Common myeloid progenitor, CD34-positive (primary cell): Measurements from ENCODE around the gene SMAD9.

Experiments used
- CTCF ChIA-PET: fragments of 350-600 bp; sonication (Branson Sonifier 250); formaldehyde crosslinking; loops from one replicate; lab custom pipeline; 2021; ENCODE audit warnings: antibody characterized with exemption; lab: Charles Lee
- POLR2A ChIA-PET: fragments of 350-600 bp; sonication (Branson Sonifier 250); formaldehyde crosslinking; loops from one replicate; lab custom pipeline; 2021; ENCODE audit warnings: antibody characterized with exemption; lab: Charles Lee
- DNase-seq, 3 donors: peaks; one replicate each; pipeline versions ENCODE4 v3.0.0 to v3.0.0-alpha.2; 2013
- H3K27ac ChIP-seq, 2 experiments: 1 replicate in 1 of 2; 2 replicates in 1 of 2; pipeline ENCODE4 v1.7.0; 2013; ENCODE audit warnings: inconsistent platforms in 2 of 2, low read length in 2 of 2, mild to moderate bottlenecking in 2 of 2, low read depth in 1 of 2, moderate library complexity in 1 of 2; ENCODE audit not compliant: severe bottlenecking in 2 of 2, insufficient read depth in 1 of 2, poor library complexity in 1 of 2
- H3K27me3 ChIP-seq, 5 experiments: replicated peaks in 2 of 5; 1 replicate in 3 of 5; 2 replicates in 2 of 5; pipeline versions ENCODE4 v1.6.1 to v1.7.0; 2013; ENCODE audit warnings: low read length in 4 of 5, mild to moderate bottlenecking in 2 of 5, moderate library complexity in 2 of 5, inconsistent platforms in 1 of 5; ENCODE audit not compliant: insufficient read depth in 5 of 5, control insufficient read depth in 4 of 5
- H3K36me3 ChIP-seq, 4 experiments: 1 replicate in 2 of 4; 2 replicates in 2 of 4; pipeline versions ENCODE4 v1.6.1 to v1.7.0; 2013; ENCODE audit warnings: low read length in 3 of 4, control low read depth in 1 of 4, mild to moderate bottlenecking in 1 of 4; ENCODE audit not compliant: control insufficient read depth in 4 of 4, insufficient read depth in 4 of 4
- H3K4me1 ChIP-seq, 4 experiments: 1 replicate in 3 of 4; 2 replicates in 1 of 4; pipeline versions ENCODE4 v1.6.1 to v1.7.1; 2013; ENCODE audit warnings: low read length in 3 of 4, mild to moderate bottlenecking in 3 of 4, control low read depth in 1 of 4, inconsistent platforms in 1 of 4, moderate library complexity in 1 of 4; ENCODE audit not compliant: control insufficient read depth in 4 of 4, insufficient read depth in 4 of 4; ENCODE audit errors: control extremely low read depth in 1 of 4
- H3K4me3 ChIP-seq, 7 experiments: 1 replicate in 4 of 7; 2 replicates in 3 of 7; pipeline versions ENCODE4 v1.5.1 to v1.7.0; 2013; ENCODE audit warnings: mild to moderate bottlenecking in 7 of 7, low read length in 6 of 7, moderate library complexity in 6 of 7, inconsistent platforms in 2 of 7, low read depth in 2 of 7, control low read depth in 1 of 7; ENCODE audit not compliant: insufficient read depth in 4 of 7, control insufficient read depth in 1 of 7; ENCODE audit errors: extremely low read depth in 1 of 7
- H3K9me3 ChIP-seq, 5 experiments: 1 replicate in 4 of 5; 2 replicates in 1 of 5; pipeline versions ENCODE4 v1.6.1 to v1.7.1; 2013; ENCODE audit warnings: low read length in 4 of 5, mild to moderate bottlenecking in 2 of 5, inconsistent platforms in 1 of 5, low read depth in 1 of 5, moderate library complexity in 1 of 5; ENCODE audit not compliant: control insufficient read depth in 4 of 5, insufficient read depth in 2 of 5; ENCODE audit errors: control extremely low read depth in 1 of 5
- WGBS: methylation state at CpG from one replicate; pipeline ENCODE4 v1.1.5; 2013; ENCODE audit not compliant: insufficient coverage; 5-methylcytosine and 5-hydroxymethylcytosine counted together

The SMAD9 gene

DNA sequence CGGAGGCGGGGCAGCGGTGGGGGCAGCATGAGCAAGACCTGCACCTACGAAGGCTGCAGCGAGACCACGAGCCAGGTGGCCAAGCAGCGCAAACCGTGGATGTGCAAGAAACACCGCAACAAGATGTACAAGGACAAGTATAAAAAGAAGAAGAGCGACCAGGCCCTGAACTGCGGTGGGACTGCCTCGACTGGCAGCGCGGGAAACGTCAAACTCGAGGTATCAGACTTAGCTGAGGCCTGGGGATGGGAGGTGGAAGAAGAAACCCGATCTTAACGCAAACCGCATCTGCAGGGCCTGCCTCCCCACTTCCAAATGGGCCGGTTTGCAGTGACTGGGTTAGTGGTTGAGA, 100.3 kb downstream of the SMAD9 start:
- peak overlapping the region; percentile 70 to 92 (median 81) for H3K4me3 ChIP-seq
- H3K36me3 ChIP-seq = peaks cover 0 to 9% (median 0%) of the 10 kb centered on the region in 4 experiments
- ChIA-PET CTCF (no interaction called here), POLR2A (no interaction called here)
- H3K4me1 ChIP-seq = peaks cover 8 to 34% (median 24%) of the 10 kb centered on the region in 4 experiments
- under 1% methylated on average over 18 of the region's 20 CpGs for WGBS
- no peaks in the 10 kb centered on the region for H3K27me3 ChIP-seq
- H3K27ac ChIP-seq = peak overlapping the region in 1 of 2 experiments; percentile 68
- no peaks in the 10 kb centered on the region for H3K9me3 ChIP-seq
- peak; percentile 23 to 79 (median 72) for DNase-seq

DNA sequence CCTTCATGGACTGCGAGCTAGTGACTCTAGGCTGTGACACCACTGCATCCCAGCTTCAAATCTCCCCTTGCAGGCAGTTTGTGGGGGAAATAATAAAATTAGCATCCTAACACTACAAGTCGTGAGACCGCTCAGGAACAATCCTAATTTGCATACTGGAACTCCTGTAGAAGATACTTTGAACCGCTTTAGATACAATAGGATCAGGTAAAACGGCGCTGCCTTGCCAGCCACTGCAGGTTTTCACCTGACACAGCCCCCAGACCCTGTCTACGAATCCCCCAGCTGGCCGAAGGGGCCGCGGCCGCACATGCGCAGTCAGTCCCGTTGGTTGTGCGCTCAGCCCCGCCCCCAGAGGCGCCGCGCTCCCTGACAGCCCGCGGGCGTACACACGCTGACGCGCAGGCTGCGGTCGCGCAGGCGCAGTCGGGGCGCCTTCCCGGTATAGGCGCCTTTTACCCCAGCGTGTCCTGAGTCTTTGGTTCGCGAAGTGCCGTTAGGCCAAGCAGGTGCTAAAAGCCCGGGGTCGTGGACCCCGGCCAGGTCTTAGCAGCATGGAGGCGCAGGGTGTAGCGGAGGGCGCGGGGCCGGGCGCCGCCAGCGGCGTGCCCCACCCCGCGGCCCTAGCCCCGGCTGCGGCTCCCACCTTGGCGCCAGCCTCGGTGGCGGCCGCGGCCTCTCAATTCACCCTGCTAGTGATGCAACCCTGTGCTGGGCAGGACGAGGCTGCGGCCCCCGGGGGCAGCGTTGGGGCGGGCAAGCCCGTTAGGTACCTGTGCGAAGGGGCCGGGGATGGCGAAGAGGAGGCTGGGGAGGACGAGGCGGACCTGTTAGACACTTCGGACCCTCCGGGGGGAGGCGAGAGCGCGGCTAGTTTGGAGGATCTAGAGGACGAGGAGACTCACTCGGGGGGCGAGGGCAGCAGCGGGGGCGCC, 101.0 kb downstream of the SMAD9 start, which contains the start of gene RFXAP:
TSS of gene RFXAP (plus strand) at position 419 of the 935 bp plus-strand sequence. CDS start at position 555, 136 bp downstream.
- POLR2A ChIA-PET = interaction anchor here (0.6 kb wide), 1 partner anchor 75 kb away, joined by 4 read pairs; no protein-coding TSS in a partner anchor
- Histone ChIP-seq H3K9me3 (no peaks in the 10 kb centered on the region), H3K27me3 (no peaks in the 10 kb centered on the region), H3K36me3 (peaks cover 0 to 6% (median 0%) of the 10 kb centered on the region in 4 experiments), H3K4me1 (peaks cover 8 to 39% (median 30%) of the 10 kb centered on the region in 4 experiments), H3K4me3 (peak within 1 kb of the TSS; percentile 70 to 92 (median 81)), H3K27ac (peak within 1 kb of the TSS; percentile 58 to 68)
- under 1% methylated on average over 73 of the region's 78 CpGs for WGBS
- CTCF ChIA-PET = no interaction called here
- DNase-seq = peak; percentile 89 to 94 (median 92)

DNA sequence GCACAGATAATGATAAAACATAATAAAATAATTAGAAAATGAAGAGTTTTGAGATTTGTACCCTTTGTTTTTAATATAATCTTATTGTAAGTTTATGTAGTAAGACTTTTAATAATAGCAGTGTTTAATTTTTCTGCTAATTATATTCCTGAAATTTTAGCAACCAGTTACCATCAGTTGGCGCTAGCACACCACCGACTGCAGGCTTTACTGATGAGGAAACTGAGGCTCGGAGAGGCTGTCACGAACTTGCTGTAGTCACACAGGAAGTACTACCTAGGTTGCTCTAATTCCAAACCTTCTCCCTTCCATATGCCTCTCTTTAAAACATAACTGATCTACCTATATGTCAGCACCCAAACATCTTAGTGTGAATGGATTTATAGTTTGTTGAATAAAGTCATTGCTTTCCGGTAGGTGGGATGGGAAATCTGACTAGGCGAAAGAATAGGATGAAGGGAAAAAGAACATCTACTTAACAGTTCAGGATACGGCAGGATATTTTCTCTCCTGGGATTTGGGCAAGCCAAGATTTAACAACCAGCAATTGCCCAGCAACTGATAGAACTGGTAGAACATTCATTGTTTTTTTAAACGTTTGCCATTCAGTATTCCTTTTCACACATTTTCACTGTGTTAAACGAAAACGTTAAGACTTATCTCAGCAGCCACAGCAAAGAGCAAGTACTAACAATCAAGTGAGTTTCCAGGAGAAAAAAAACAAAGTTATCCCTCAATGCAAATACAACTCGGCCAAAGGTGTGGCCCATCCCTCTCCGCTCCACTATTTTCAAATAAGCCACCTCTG, 101.8 kb downstream of the SMAD9 start:
- Histone ChIP-seq H3K36me3 (peaks cover 0 to 6% (median 0%) of the 10 kb centered on the region in 4 experiments), H3K9me3 (no peaks in the 10 kb centered on the region), H3K4me1 (peaks cover 8 to 39% (median 31%) of the 10 kb centered on the region in 4 experiments), H3K4me3 (peak overlapping the region; percentile 70 to 92 (median 81)), H3K27ac (peak overlapping the region in 1 of 2 experiments; percentile 68), H3K27me3 (no peaks in the 10 kb centered on the region)
- WGBS = 57% methylated on average over 9 of the region's 12 CpGs
- POLR2A ChIA-PET = interaction anchor here (0.6 kb wide), 1 partner anchor 74 kb away, joined by 4 read pairs; no protein-coding TSS in a partner anchor
- no peak for DNase-seq
- CTCF ChIA-PET = no interaction called here

DNA sequence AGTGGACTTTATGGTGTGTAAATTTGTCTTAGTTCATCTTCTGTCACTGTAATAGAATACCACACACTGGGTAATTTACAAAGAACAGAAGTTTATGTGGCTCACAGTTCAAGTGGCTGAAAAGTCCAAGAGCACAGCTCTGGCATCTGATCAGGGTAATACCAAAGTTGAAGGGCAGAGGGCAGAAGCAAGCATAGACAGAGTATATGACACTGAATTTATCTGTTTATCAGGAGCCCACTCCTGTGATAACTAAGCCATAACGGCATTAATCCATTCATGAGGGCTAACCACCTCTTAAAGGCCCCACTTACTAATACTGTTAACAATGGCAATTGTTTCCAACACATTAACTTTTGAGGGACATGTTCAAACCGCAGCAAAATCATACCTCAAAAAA, 105.0 kb downstream of the SMAD9 start:
- H3K27ac ChIP-seq = no peak overlapping the region
- peaks cover 2 to 23% (median 17%) of the 10 kb centered on the region in 4 experiments for H3K4me1 ChIP-seq
- WGBS = 83% methylated on average over 1 of the region's 2 CpGs
- POLR2A ChIA-PET = no interaction called here
- peak; percentile 24 to 53 (median 50) for DNase-seq
- no peaks in the 10 kb centered on the region for H3K27me3 ChIP-seq
- H3K36me3 ChIP-seq = no peaks in the 10 kb centered on the region
- no peaks in the 10 kb centered on the region for H3K9me3 ChIP-seq
- CTCF ChIA-PET = interaction anchor here (0.9 to 1.7 kb wide), 5 partner anchors 17 to 168 kb away, joined by 3 to 5 read pairs (median 4); no protein-coding TSS in a partner anchor
- no peak overlapping the region for H3K4me3 ChIP-seq

DNA sequence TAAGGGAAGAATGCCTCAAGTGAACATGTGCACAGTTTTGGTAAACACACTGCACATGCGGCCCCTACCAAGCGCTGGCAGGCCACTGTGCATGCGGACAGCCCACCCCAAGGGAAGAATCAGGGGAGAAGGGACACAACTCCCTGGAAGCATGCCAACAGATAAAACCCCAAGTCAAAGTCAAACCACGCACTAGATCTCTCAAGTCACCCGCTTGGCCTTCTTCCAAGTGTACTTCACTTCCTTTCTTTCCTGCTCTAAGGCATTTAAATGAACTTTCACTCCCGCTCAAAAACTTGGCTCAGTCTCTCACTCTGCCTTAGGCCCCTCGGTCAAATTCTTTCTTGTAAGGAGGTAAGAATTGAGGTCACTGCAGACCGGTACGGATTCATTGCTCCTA, 105.6 kb downstream of the SMAD9 start:
- H3K4me1 ChIP-seq = peaks cover 0 to 17% (median 13%) of the 10 kb centered on the region in 4 experiments
- CTCF ChIA-PET = interaction anchor here (1.1 to 1.7 kb wide), 4 partner anchors 18 to 168 kb away, joined by 3 to 5 read pairs (median 4); no protein-coding TSS in a partner anchor
- no peak overlapping the region for H3K27ac ChIP-seq
- POLR2A ChIA-PET = no interaction called here
- WGBS = 12% methylated on average over 8 of the region's 9 CpGs
- peak; percentile 74 to 87 (median 86) for DNase-seq
- H3K27me3 ChIP-seq = no peaks in the 10 kb centered on the region
- peak overlapping the region in 1 of 7 experiments; percentile 43 for H3K4me3 ChIP-seq
- H3K9me3 ChIP-seq = no peaks in the 10 kb centered on the region
- H3K36me3 ChIP-seq = no peaks in the 10 kb centered on the region

DNA sequence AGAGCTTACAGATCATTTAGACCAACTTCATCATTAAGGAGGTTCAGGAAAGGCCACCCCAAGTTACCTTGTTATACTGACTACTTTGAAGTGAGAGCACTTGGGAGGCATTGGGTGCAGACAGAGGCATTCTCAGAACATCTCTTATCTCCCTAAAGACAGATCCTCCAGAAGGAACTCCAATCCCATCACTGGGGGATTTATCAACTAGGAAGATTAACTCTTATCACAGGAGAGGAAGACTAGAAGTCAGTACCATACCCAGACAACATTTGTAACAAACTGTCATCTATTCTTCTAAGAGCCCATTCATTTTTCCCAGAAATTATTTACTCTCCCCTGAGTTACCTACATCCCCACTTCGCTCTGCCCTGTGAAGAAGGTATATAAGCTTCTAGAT, 106.8 kb downstream of the SMAD9 start:
- H3K9me3 ChIP-seq = no peaks in the 10 kb centered on the region
- H3K27ac ChIP-seq = no peak overlapping the region
- H3K36me3 ChIP-seq = no peaks in the 10 kb centered on the region
- ChIA-PET POLR2A (no interaction called here), CTCF (interaction anchor here (1.0 kb wide), 1 partner anchor 13 kb away, joined by 3 read pairs; no protein-coding TSS in a partner anchor)
- no peak for DNase-seq
- 100% methylated on average over 1 of the region's 1 CpG for WGBS
- H3K4me3 ChIP-seq = no peak overlapping the region
- H3K27me3 ChIP-seq = no peaks in the 10 kb centered on the region
- H3K4me1 ChIP-seq = peaks cover 0 to 9% (median 7%) of the 10 kb centered on the region in 4 experiments
